Bronchus fibroblast of lung (primary cell): Measurements from ENCODE around the gene SELENOF. TPM values are rescaled to one million over a fixed set of nuclear protein-coding genes. Genes with fewer than 3 reads are reported as not detected.

Experiments
- total RNA-seq: library from RNA; depleted of rRNA; stranded (reverse); fragments of >200 nt; gene quantifications from 2 replicates; pipeline ENCODE4 v1.2.3, GENCODE V29; 2015

Gene SELENOF
- total RNA-seq: 97.8 and 121 TPM in 2 replicates

DNA sequence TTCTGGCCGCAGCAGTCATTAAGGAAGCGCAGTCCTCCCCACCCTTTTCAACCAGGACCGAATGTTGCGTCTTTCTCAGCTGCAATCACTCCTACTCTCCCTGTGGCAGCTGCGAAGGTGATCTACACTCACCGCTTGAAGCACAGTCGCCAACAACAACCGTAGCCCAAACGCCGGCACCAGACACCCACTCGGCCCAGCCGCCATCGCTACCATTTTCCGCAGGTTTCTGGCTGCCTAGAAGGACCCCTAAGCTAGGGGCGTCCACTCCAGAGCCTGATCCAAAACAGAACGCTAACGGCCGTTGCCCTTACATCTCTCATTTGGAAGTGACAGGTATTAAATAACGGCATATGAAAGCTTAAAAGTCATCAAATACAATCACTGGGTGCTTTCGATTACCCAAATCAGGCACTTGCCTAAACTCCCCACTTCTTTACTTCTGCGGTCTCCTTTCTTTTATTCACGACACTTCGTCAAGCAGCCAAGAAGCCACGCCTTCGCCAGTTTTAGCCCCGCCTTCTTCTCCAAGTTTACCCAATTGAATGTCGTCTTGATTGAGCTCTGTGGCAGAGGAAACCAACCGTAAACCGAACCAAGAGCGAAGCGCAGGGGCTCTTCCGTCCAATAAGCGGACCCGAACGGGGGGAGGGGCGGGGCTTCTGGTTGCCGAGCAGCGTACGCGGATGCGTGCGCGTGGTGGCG lies at the start of gene SELENOF:
Gene SELENOF, minus strand, starts transcription at position 231 of the 705 bp plus-strand sequence. Its CDS starts 15 bp downstream, at position 216.

DNA sequence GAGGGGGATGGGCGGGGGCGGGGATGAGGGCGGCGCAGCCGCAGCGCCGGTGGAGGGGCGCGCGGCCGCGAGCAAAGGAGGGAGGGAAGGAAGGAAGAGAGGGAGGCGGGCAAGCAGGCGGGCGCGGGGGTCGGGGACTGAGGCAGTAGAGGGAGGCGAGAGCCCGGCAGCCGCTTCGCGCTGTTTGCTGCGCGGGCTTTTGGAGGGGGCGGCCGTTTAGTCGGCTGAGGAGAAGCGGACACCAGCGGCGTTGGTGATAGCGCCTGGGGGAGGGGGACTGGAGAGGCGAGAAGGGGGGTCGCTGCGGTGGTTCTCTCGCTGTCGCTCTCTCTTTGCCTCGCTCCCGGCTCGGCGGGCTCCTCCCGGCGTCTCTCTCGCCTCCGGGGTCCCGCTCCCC lies 673 bp upstream of the SELENOF start, which contains the start of gene HS2ST1:
Gene HS2ST1, plus strand, starts transcription at position 35 of the 397 bp plus-strand sequence.

Other genes with a start within 250 kb of the SELENOF start
- gene SH3GLB1, start 209.6 kb downstream of the SELENOF start, total RNA-seq: 28.2 and 28.9 TPM in 2 replicates
- gene HS2ST1, start 509 bp upstream of the SELENOF start, total RNA-seq: 7.0 and 7.9 TPM in 2 replicates